Retinal pigment epithelial cell (primary cell): ENCODE data around the gene PRKG2.

Experiments
- DNase-seq: peaks from one replicate; pipeline ENCODE4 v3.0.0-alpha.2; 2010; ENCODE audit warnings: low read depth
- H3K4me3 ChIP-seq: 2 replicates; pipeline ENCODE4 v1.5.1; 2011; ENCODE audit warnings: mild to moderate bottlenecking, low read length, control low read depth, moderate library complexity
- CTCF ChIP-seq: conservative IDR thresholded peaks from 2 replicates; pipeline ENCODE4 v1.5.1; 2011; ENCODE audit warnings: low read depth, low read length, control low read depth, inconsistent platforms

PRKG2 gene

GRCh38 chr4:81038636-81039350 is 176.2 kb downstream of the PRKG2 start:
- DNase-seq: no peak
- no peak for TF ChIP-seq CTCF
- H3K4me3 ChIP-seq: no peak overlapping the region
